GM18907 (cell line): ENCODE measurements around the gene CHN2.

Experiments
- ATAC-seq: cut with Tn5 transposase; IDR thresholded peaks from one replicate; pipeline ENCODE4 v1.9.1; 2021; ENCODE audit warnings: mild to moderate bottlenecking, moderate library complexity; ENCODE audit not compliant: unreplicated experiment

Gene CHN2

DNA sequence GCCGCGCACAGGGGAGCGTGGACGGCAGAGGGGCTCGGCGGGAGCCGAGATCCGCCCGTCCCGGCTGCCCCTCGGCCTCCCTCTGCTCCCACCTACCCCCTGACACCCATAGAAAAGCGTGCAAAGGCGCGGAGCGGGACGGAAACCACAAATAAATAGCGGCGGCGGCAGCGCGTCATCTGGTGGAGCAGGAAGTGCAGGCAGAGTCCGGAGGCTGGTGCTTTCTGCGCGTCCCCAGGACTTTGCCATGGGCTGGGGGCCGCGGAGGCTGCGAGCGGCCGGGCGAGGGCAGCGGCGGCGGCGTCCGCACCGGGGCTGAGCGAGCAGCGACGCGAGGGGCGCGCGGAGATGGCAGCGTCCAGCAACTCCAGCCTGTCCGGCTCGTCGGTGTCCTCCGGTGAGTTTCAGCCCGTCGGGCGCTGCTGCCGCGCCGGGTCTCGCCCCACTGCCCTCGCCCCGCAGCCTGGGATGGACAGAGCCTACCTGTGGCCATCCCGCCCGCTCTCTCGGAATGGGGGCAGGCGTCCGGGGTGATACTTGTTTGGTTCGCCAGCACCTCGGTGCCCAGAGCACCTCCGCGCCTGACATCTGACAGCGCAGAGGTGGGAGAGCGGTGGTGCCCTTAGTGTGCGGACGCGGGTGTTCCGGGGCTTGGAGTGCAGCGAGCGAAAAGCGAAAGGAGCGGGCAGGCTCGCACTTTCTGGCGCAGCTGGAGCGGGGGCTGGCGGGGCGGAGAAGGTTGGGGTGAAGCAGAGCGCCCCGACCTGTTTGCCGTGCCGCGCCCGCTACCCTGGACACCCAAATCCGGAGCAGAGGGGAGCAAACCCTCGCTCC lies at the start of gene CHN2:
CHN2 (plus strand) TSS at position 182 of the 834 bp plus-strand sequence.
- peak; percentile 64 for ATAC-seq

DNA sequence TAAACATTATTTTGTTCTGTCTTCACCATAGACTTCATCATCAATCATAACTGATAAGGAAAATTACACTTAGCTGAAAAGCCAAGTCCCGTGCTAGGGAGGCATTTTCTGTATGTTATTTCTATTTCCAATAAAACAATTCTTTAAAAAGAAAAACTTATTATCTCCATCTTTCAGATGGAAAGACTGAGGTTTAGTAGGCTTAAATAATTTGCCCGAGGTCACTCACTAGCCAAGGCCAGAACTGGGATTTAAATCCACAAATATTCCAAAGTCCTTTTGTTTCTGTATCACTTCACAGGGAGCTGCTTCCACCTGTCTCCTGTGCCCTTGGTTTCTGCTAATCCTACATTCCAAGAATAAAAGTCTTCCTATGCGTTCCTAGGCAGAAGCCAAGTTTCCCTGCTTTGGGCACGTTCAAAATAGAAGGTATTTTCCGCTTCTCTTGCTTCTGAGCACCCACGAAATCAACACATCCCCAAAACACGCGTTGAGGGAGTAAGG lies 49.0 kb upstream of the CHN2 start:
- no peak for ATAC-seq

- ATAC-seq, result no peak
Measured at GRCh38 chr7:29146057-29146706, 48.4 kb upstream of the CHN2 start, which contains the start of gene CPVL. Gene CPVL (minus strand): TSS chr7:29146537. CDS start chr7:29121061, 25,476 bp downstream.

- ATAC-seq, result no peak
Measured at GRCh38 chr7:29146888-29147609, 47.5 kb upstream of the CHN2 start.

DNA sequence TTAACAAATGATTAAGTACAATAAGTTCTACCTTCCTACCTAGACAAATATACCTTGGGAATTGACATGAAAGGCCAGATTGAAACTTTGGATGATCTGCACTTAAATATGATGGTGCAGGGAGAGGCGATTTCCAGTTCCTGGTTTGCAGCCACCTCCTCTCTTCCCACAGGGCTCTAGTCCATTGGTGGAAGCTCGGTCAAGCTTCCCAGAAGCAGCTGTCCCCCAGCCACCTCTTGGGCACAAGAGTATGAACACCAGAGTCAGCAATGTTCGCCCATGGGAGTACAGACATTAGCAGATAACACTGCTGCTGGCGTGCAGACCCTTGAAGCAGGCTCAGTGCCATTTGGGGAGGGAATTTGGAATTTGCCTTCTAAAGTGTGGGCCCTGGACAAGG lies 46.8 kb upstream of the CHN2 start:
- no peak for ATAC-seq

- ATAC-seq, result no peak
Measured at GRCh38 chr7:29149036-29149435, 45.5 kb upstream of the CHN2 start.

GRCh38 chr7:29150856-29151255 lies 43.7 kb upstream of the CHN2 start:
- no peak for ATAC-seq

DNA sequence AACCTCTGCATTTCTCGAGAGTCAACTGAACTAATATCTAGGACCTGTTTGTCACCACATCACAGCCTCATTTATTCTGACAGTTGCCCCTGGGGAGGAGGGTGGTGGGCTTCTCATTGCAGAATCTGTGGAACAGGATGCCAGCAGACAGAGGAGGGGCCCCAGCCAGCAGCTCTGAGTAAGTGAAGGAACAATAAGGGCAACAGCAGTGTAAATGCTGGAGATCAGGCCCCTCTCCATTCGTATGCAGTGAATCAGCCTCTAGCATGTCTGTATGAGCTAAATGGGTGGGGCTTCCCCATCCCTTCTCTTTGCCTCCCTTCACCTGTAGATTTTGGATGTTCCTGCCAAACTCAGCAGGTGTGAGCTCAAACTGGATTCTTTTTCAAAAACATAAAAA lies 40.5 kb upstream of the CHN2 start:
- no peak for ATAC-seq

DNA sequence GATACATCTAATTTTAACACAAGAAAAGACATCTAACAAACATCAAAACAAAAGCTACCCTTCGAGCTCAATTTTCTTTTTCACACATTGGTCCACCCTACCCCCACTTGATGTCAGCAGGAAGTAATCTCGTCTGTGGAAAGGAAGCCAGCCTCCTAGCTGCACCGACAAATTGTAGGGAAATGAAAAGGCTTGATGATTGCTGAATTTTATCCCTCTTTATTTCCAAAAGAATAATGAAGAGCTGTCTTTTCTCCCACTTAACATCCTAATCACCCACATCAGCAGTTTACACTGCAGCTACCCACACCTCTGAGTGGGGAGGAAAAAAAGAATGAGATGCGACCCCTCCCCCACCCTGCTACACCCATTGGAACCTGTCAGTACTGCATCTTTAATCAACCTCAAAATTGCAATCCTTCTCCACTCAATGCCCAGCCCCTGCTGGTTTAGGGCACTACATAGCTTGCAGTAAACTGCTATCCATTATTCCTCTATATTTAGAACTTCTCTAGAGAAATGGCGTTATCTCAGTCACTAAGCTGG lies 37.6 kb upstream of the CHN2 start:
- ATAC-seq, result no peak

- ATAC-seq, result no peak
Measured at GRCh38 chr7:29158795-29159423, 35.7 kb upstream of the CHN2 start.

DNA sequence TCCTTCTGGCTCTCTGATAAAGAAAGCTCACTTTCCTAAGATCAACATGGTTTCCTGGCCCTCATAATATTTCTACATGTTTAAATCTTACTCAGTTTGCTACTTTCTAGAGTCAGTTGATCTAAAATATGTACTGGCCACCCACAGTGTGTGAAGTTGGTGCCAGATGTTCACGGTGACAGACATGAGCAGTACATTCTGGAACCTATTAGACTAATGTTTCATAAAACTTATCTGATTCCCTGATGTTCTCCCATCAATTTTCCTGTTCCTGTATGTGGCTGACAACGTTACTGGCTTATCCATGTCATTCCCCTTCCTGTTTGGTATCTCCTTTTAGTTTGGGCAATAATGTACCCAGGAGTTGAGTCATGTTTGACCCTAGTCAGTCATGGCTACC lies 34.5 kb upstream of the CHN2 start:
- no peak for ATAC-seq

GRCh38 chr7:29161231-29161630 lies 33.3 kb upstream of the CHN2 start:
- ATAC-seq, result no peak

DNA sequence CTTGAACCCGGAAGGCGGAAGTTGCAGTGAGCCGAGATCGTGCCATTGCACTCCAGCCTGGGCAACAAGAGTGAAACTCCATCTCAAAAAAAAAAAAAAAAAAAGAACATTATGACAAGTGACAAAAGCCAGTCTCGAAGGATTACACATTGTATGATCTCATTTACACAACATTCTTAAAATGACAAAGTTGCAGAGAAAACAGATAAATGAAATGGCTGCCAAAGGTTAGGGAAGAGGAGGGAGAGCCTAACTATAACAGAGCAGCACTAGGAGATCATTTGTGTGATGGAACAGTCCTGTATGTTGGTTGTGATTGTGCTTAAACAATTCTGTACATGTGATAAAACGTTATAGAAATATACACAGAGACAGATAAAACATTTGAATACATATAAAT lies 32.0 kb upstream of the CHN2 start:
- no peak for ATAC-seq

GRCh38 chr7:29163854-29164253 lies 30.7 kb upstream of the CHN2 start:
- ATAC-seq, result no peak

DNA sequence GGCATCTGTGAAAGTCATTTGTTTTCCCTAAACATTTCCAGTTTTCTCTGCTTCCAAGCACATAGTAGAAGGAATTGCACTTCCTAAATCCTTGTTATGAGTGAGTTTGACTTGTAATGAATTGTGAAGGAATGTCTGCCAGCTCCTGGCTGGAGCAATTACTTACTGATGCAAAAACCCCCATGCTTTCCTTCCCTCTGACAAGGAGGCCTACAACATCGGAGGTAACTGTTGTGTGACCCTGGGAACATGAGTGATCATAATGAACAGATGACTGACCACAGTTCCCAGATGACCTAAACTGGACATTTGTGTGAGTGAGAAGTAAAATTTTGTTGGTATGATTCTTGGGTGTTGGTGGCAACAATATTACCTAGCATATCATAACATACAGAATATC lies 26.9 kb upstream of the CHN2 start:
- no peak for ATAC-seq

GRCh38 chr7:29170781-29171180 lies 23.8 kb upstream of the CHN2 start:
- ATAC-seq, result no peak

- ATAC-seq, result no peak
Measured at GRCh38 chr7:29173458-29173857, 21.1 kb upstream of the CHN2 start.

GRCh38 chr7:29177963-29178600 lies 16.5 kb upstream of the CHN2 start:
- ATAC-seq, result no peak

DNA sequence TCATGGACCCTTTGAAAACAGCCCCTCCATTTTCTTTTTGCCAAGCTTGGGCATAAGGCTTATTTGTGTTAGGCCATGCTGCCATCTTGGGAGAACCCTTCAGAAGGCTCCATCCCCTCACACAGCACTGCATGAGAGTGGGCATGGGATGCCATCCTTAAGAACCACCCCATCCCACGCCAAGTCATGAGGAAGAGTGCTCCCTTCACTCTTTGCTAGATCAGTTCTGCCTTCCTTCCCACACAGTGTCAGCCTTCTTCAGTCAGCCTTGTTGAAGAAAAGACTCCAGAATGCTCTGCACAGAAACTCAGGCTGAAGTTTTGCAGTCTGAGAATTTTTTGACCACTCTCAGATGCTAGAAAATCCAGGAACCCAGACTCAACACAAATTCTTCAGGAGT lies 15.5 kb upstream of the CHN2 start:
- ATAC-seq, result no peak

- no peak for ATAC-seq
Measured at GRCh38 chr7:29184599-29184998, 10.0 kb upstream of the CHN2 start.
